Gastroesophageal sphincter (tissue), 4 donors: ENCODE results near the gene LRRC3. TPM values are rescaled to one million over a fixed set of nuclear protein-coding genes. Genes with fewer than 3 reads are reported as not detected.

ENCODE experiments used
- ATAC-seq: fragments of 150-250 bp; one replicate; pipeline ENCODE4 v1.9.1; 2016; ENCODE audit warnings: mild to moderate bottlenecking, moderate library complexity
- H3K27ac ChIP-seq, 4 donors: fragments of 200-600 bp; sonication (generic) in 3 of 4; 1 replicate in 3 of 4; 2 replicates in 1 of 4; pipeline ENCODE4 v1.5.1; 2016 to 2019
- H3K27me3 ChIP-seq: fragments of 200-600 bp; sonication (generic); one replicate; pipeline ENCODE4 v1.5.1; 2019
- H3K36me3 ChIP-seq, 2 donors: fragments of 200-600 bp; sonication (generic); one replicate each; pipeline ENCODE4 v1.5.1; 2019; ENCODE audit warnings: control low read depth in 1 of 2
- H3K4me1 ChIP-seq, 3 donors: fragments of 200-600 bp; sonication (generic); 1 replicate in 2 of 3; 2 replicates in 1 of 3; pipeline ENCODE4 v1.5.1; 2016 to 2019; ENCODE audit warnings: control low read depth in 2 of 3
- H3K4me3 ChIP-seq, 2 donors: fragments of 200-600 bp; sonication (generic); one replicate each; pipeline ENCODE4 v1.5.1; 2019; ENCODE audit warnings: mild to moderate bottlenecking in 1 of 2, moderate library complexity in 1 of 2
- H3K9me3 ChIP-seq, 3 donors: fragments of 200-600 bp; sonication (generic); one replicate each; pipeline ENCODE4 v1.5.1; 2017 to 2019; ENCODE audit warnings: control low read depth in 2 of 3
- CTCF ChIP-seq, 4 experiments: fragments of 200-600 bp in 2 of 4; fragments of 450-650 bp in 2 of 4; sonication (generic) in 1 of 4; IDR thresholded peaks; one replicate each; pipeline ENCODE4 v1.5.1; 2017 to 2019; ENCODE audit warnings: antibody characterized with exemption in 4 of 4, mild to moderate bottlenecking in 2 of 4, moderate library complexity in 2 of 4
- EP300 ChIP-seq: sonication (generic); formaldehyde crosslinking; IDR thresholded peaks from one replicate; pipeline ENCODE4 v1.6.1; 2017; ENCODE audit warnings: antibody characterized with exemption, mild to moderate bottlenecking
- POLR2A ChIP-seq, 2 donors: fragments of 450-650 bp; IDR thresholded peaks; one replicate each; pipeline ENCODE4 v1.6.1; 2017; ENCODE audit warnings: antibody characterized with exemption in 2 of 2, mild to moderate bottlenecking in 2 of 2, moderate library complexity in 1 of 2
- POLR2AphosphoS5 ChIP-seq: sonication (generic); formaldehyde crosslinking; IDR thresholded peaks from one replicate; pipeline ENCODE4 v1.6.1; 2017; ENCODE audit warnings: antibody characterized with exemption
- WGBS, 2 donors: methylation state at CpG; one replicate each; pipeline ENCODE4 v1.1.5; 2018; ENCODE audit warnings: low coverage in 1 of 2; 5-methylcytosine and 5-hydroxymethylcytosine counted together
- total RNA-seq, 4 donors: library from RNA; depleted of rRNA; stranded (reverse); fragments of >200 nt; gene quantifications; one replicate each; pipeline ENCODE4 v1.1.0, GENCODE V29; 2016

The LRRC3 gene
- total RNA-seq, 4 donors from 2014 or later, result 2.7 to 8.3 (median 6.7) TPM

GRCh38 chr21:44450999-44451398 is 4.3 kb upstream of the LRRC3 start:
- ATAC-seq, result no peak
- Histone ChIP-seq H3K4me1 (peaks cover 0 to 12% (median 2%) of the 10 kb centered on the region in 3 donors), H3K27me3 (peaks cover 29% of the 10 kb centered on the region), H3K9me3 (peaks cover 0 to 20% (median 0%) of the 10 kb centered on the region in 3 donors), H3K27ac (no peak overlapping the region), H3K36me3 (no peaks in the 10 kb centered on the region), H3K4me3 (no peak overlapping the region)
- WGBS, 2 donors, result 78 to 93% methylated on average over 6 to 13 of the region's 14 CpGs
- TF ChIP-seq POLR2A (IDR thresholded peaks at IDR 0.05), result no peak
- no peak for TF ChIP-seq POLR2AphosphoS5
- no peak for TF ChIP-seq CTCF (IDR thresholded peaks at IDR 0.05)
- TF ChIP-seq EP300, result no peak

- Histone ChIP-seq H3K9me3 (peaks cover 0 to 20% (median 0%) of the 10 kb centered on the region in 3 donors), H3K27me3 (peaks cover 19% of the 10 kb centered on the region), H3K4me3 (no peak overlapping the region), H3K36me3 (peaks cover 0 to 15% of the 10 kb centered on the region in 2 donors), H3K4me1 (peaks cover 0 to 26% (median 6%) of the 10 kb centered on the region in 3 donors), H3K27ac (no peak overlapping the region)
- no peak for TF ChIP-seq CTCF (IDR thresholded peaks at IDR 0.05)
- no peak for TF ChIP-seq POLR2A (IDR thresholded peaks at IDR 0.05)
- no peak for TF ChIP-seq EP300
- no peak for TF ChIP-seq POLR2AphosphoS5
- ATAC-seq, result no peak
- 90 to 91% methylated on average over 2 to 3 of the region's 3 CpGs for WGBS, 2 donors
These were observed 2.2 kb upstream of the LRRC3 start for GRCh38 chr21:44453120-44453519.

GRCh38 chr21:44454058-44454457 is 1.3 kb upstream of the LRRC3 start:
- ATAC-seq, result no peak
- 80 to 86% methylated on average over 5 of the region's 5 CpGs for WGBS, 2 donors
- peaks cover 13% of the 10 kb centered on the region for H3K27me3 ChIP-seq

GRCh38 chr21:44455524-44456213 is 359 bp downstream of the LRRC3 start:
- TF ChIP-seq POLR2A (IDR thresholded peaks at IDR 0.05) (no peak), CTCF (IDR thresholded peaks at IDR 0.05) (peak in 2 of 4 experiments; percentile 4 to 53)
- Histone ChIP-seq H3K27me3 (no peaks in the 10 kb centered on the region), H3K4me1 (peaks cover 0 to 26% (median 6%) of the 10 kb centered on the region in 3 donors), H3K36me3 (peaks cover 0 to 29% of the 10 kb centered on the region in 2 donors), H3K9me3 (peaks cover 0 to 20% (median 0%) of the 10 kb centered on the region in 3 donors), H3K27ac (peak overlapping the region in 3 of 4 donors; percentile 13 to 76 (median 68)), H3K4me3 (peak overlapping the region; percentile 76 to 95)
- ATAC-seq, result peak; percentile 52
- WGBS, 2 donors, result no CpG with 5 or more reads among the region's 72 CpGs

More at GRCh38 chr21:44454058-44454457, 1.3 kb upstream of the LRRC3 start:
- TF ChIP-seq EP300, result no peak
- Histone ChIP-seq H3K27ac (no peak overlapping the region), H3K4me3 (no peak overlapping the region), H3K9me3 (peaks cover 0 to 20% (median 0%) of the 10 kb centered on the region in 3 donors), H3K36me3 (peaks cover 0 to 19% of the 10 kb centered on the region in 2 donors), H3K4me1 (peaks cover 0 to 26% (median 6%) of the 10 kb centered on the region in 3 donors)

- Histone ChIP-seq H3K4me3 (peak overlapping the region; percentile 76 to 95), H3K27me3 (no peaks in the 10 kb centered on the region), H3K4me1 (peaks cover 0 to 26% (median 6%) of the 10 kb centered on the region in 3 donors), H3K36me3 (peaks cover 0 to 29% of the 10 kb centered on the region in 2 donors), H3K27ac (peak overlapping the region in 3 of 4 donors; percentile 13 to 76 (median 68)), H3K9me3 (peaks cover 0 to 20% (median 0%) of the 10 kb centered on the region in 3 donors)
- TF ChIP-seq POLR2AphosphoS5, result no peak
- no peak for TF ChIP-seq POLR2A (IDR thresholded peaks at IDR 0.05)
- TF ChIP-seq CTCF (IDR thresholded peaks at IDR 0.05), result no peak
- no peak for TF ChIP-seq EP300
- ATAC-seq, result no peak
- WGBS, 2 donors, result 44 to 80% methylated on average over 1 to 3 of the region's 35 CpGs
These were observed 1.1 kb downstream of the LRRC3 start for GRCh38 chr21:44456214-44456914.
